Nucleus accumbens (tissue), 56 donors: ENCODE data around the gene AIF1.

Experiments
- DNase-seq, 56 donors: peaks; one replicate each; lab custom pipeline; 2025; lab: John Stamatoyannopoulos, UW

AIF1 gene

DNA sequence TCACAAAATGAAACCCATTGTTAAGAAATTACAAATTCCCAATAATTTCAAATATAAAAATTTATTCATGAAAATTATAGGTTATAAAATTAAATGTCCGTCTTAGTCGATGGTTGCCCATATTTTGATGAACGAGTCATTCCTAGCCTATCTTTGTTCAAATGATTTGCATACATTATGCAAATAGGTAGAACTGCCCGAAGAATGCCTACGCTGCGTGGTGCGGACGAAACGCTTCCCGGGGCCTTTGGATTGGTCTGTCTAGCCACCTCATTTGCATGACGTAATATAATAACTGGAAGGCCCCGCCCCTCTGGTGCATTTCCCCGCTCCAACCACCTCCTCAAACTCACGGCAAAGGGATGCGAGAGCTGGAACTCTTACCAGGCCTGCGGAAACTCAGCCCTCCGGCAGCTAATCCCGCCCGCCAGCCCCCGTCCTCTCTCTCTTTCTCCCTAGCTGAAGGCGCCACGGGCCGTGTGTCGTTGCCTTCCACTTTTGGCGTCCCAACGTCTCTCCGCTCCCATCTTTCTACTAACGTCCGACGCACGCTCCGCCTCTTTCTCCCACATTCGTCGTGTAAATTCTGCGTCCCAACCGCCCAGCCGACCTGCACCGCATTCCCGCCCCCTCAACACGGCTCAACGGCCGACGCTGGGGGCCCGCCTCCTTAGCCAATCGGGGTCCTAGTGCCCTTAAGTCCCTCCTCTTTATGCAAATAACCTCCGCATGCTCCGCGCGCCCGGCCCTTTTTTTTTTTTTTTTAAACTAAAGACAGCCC, 5.0 kb downstream of the AIF1 start:
- DNase-seq: peak; percentile 83 to 99 (median 97)

DNA sequence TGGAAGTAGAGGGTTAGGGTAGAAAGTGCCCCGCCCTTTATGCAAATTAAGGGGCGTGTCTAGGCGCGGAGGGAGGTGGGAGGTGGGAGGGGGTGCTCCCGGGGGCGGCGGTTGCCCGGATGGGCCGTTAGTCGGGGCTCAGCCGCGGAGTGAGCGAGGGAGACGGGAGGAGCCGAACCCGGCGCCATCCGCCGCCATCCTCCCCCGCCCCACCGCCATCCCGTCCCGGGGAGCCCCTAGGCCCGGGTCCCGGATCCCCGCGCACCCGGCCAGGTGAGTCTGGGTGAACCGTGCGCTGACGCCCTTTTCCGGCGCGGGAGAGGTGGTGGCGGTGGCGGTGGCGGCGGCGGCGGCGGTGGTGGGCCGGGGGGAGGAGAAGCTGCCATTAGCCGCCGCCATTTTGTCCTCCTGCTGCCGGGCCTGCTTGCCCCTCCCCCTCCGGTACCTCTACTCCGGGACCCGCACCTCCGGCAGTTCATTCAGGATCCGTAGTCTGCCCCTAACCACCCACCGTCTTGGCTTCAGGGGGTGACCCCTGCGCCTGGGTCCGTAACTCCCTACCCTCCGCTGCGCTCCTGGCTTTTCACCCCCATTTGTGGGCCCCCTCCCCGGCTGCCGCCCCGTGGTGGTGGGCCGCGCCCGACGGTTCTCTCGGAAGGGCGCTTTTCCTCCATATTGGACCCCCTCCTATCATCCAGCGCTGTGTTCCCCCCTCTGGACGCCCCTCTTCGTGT, 5.7 kb downstream of the AIF1 start, which contains the start of gene PRRC2A:
PRRC2A (plus strand) TSS at position 130 of the 734 bp plus-strand sequence. CDS start 2,075 bp downstream, outside the sequence.
- peak in 38 of 56 donors; percentile 44 to 99 (median 81) for DNase-seq

DNA sequence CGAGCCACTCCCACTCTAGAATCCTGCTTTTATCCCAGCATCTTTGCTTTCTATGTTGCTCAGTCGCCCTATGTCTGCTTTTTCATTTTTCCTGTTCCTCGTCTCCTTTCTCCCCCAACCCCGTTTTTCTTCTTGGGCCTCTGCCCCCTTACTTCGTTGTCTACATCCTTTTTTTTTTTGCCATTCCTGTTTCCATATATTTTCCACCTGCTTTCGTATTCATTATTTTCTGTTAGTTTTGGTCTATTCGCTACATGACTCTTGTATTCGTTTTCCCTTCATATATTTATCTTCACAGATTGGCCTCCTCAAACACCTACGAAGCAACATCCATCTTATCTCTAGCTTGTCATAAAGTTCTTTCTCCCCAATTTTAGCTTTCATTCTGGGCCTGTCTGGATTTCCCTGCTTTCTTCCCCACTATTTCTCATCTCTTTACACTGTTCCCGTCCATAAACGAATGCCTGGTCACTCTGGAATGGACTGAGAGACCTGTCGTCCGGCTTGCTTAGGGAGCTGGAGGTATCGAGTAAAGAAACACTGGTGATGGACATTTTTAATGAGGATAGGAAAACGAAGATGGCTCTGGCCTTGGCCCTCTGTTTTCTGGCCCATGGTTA, 6.4 kb downstream of the AIF1 start:
- no peak for DNase-seq

DNA sequence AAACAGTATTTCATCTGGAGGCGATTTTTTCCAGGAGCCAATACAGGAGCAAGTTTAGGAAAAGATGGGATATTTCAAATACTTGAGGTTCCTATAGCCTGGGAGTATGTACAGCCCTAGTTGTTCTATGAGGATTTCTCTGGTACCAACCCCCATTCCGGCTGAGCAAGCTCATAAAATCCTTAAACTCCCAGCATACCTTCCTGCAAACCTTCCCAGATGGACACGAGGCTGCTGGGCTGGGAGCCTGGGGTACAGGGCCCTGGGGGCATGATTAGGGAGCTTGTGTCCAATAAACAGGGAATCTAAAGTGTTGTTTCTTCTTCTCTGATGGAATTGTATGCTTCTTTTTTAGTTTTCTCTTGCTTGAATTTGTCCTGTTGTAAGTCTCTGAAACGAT, 7.0 kb downstream of the AIF1 start:
- DNase-seq: no peak

DNA sequence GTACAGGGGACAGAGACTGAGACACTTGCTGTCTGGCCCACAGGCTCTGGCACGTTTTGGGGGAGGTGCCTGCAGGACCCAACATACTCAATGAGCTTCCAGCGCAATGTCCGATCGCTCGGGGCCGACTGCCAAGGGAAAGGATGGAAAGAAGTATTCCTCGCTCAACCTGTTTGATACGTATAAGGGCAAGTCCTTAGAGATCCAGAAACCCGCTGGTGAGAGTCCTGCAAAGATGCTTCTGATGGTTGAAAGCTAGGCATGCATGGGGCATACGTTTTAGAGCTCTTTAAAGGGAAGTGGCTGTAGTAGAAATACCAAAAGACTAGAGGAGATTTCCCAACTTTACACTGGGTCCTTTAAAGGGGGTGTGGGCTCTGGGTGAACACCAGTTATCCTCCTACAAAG, 7.7 kb downstream of the AIF1 start:
- DNase-seq: no peak

DNA sequence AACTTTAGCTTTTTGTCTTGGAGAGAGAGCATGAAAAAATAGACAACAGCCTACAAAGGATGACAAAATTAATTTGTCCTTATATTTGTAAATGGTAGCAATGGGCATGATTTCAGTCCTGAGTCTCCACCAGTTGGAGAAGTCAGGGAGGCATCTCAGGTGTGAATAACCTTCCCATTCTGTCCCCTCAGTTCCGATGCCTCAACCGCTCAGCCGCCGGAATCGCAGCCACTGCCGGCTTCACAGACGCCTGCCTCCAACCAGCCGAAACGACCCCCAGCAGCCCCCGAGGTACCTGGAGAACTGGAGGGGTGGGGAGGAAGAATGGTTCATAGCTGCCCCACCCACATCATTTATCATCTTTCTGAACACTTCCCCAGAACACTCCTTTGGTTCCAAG, 9.0 kb downstream of the AIF1 start:
- DNase-seq: no peak

DNA sequence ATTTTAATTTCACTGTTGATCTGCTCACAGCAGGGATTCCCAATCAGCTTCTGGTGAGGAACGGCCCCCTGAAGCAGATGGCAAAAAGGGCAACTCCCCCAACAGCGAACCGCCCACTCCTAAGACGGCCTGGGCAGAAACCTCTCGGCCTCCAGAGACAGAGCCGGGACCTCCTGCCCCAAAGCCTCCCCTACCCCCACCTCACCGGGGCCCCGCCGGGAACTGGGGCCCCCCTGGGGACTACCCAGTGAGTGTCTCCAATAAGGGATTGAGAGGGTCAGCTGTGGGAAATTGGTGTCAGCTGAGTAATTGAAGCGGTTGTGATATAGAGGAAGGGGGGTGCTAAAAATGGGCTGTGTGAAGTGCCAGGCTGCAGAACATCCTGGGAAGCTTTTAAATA, 11.9 kb downstream of the AIF1 start:
- DNase-seq: no peak

DNA sequence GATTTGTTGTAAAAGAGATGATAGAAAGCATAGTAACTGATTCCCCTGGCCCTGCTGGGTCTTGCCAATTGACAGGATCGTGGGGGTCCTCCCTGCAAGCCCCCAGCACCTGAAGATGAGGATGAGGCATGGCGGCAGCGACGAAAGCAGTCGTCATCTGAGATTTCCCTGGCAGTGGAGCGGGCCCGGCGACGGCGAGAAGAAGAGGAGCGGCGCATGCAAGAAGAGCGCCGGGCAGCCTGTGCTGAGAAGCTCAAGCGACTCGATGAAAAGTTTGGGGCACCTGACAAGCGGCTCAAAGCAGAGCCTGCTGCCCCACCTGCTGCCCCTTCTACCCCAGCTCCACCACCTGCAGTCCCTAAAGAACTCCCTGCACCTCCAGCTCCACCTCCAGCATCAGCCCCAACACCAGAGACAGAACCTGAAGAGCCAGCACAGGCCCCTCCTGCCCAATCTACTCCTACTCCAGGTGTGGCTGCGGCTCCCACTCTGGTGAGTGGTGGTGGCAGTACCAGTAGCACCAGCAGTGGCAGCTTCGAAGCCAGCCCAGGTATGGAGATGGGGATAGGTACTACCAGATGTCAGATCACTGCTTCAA, 12.8 kb downstream of the AIF1 start:
- DNase-seq: no peak

DNA sequence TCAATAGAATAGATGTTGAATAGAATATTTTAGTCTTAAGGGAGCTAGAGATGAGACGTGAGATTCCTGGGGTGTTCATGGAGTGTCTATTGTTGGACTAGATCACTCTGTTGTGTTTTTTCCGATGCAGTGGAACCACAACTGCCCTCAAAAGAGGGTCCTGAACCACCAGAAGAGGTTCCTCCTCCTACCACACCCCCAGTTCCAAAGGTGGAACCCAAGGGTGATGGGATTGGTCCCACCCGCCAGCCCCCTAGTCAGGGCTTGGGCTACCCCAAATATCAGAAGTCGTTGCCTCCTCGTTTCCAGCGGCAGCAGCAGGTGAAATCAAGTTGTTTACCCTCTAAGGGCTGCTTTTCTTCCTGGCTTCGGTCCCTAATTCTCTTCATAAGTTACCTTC, 14.0 kb downstream of the AIF1 start:
- DNase-seq: no peak

DNA sequence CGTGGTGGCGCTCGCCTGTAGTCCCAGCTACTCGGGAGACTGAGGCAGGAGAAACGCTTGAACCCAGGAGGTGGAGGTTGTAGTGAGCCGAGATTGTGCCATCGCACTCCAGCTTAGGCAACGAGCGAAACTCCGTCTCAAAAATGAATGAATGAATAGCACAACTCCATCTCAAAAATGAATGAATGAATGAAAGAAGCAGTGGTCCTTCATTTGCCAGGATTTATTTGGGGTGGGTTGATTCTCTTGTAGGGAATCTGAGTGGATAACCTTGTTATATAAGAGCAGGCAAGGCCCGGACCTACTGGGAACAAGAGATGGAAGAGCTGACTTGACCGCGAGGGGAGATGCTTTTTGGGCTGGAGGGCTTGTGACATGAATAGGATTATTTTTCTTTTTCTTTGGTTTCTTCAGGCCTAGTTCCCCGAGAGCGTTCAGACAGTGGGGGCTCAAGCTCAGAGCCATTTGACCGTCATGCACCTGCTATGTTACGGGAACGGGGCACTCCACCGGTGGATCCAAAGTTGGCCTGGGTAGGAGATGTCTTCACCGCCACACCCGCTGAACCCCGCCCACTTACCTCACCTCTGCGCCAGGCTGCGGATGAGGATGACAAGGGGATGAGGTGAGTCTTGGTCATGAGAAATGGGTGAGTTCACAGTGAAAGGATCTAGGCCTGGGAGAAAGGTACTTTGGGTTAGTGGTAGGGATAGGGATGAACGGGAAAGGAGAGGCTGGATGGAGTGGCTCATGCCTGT, 15.3 kb downstream of the AIF1 start:
- DNase-seq: no peak

DNA sequence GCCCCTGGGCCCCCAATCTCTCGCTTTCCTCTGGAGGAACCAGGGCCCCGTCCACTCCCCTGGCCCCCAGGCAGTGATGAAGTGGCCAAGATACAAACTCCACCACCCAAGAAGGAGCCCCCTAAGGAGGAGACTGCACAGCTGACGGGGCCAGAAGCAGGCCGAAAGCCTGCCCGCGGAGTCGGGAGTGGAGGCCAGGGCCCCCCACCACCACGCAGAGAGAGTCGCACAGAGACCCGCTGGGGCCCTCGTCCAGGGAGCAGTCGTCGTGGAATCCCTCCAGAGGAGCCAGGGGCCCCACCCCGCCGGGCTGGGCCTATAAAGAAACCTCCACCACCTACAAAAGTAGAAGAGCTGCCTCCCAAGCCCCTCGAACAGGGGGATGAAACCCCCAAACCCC, 16.2 kb downstream of the AIF1 start:
- no peak for DNase-seq

DNA sequence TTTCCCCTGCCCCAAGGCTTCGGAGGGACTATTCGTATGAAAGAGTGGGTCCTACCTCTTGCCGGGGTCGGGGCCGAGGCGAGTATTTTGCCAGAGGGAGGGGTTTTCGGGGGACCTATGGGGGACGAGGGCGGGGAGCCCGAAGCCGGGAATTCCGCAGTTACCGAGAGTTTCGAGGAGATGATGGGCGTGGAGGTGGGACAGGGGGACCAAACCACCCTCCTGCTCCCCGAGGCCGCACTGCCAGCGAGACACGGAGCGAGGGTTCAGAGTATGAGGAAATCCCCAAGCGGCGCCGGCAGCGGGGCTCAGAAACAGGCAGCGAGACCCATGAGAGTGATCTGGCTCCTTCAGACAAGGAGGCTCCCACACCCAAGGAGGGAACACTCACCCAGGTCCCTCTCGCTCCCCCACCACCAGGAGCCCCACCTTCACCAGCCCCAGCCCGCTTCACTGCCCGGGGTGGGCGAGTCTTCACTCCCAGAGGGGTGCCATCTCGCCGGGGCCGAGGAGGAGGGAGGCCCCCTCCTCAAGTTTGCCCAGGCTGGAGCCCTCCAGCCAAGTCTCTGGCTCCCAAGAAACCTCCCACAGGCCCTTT, 16.7 kb downstream of the AIF1 start:
- no peak for DNase-seq

DNA sequence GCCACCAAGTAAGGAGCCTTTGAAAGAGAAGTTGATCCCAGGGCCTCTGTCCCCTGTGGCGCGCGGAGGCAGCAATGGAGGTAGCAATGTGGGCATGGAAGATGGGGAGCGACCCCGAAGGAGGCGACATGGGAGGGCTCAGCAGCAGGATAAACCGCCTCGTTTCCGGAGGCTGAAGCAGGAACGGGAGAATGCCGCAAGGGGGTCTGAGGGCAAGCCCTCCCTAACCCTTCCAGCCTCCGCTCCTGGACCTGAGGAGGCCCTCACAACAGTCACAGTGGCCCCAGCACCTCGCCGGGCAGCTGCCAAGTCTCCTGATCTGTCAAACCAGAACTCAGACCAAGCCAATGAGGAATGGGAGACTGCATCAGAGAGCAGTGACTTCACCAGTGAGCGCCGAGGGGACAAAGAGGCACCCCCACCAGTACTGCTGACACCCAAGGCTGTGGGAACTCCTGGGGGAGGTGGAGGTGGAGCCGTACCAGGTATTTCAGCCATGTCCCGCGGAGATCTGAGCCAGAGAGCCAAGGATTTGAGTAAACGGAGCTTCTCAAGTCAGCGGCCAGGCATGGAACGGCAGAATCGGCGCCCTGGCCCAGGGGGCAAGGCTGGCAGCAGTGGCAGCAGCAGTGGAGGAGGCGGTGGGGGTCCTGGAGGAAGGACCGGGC, 17.4 kb downstream of the AIF1 start:
- DNase-seq: no peak

DNA sequence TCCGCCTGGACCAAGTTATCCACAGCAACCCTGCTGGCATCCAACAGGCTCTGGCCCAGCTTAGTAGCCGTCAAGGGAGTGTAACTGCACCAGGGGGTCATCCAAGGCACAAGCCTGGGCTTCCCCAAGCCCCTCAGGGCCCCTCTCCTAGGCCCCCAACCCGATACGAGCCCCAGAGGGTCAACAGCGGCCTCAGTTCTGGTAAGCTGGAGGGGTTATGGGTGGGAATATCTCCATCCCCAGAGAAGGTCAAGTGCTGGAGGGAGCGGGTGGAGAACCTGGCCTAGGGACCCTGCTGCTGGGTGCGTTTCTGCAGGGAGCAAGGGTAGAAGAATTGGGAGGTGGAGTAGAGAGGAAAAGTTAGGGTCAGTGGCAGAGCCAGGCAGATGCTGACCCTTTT, 18.4 kb downstream of the AIF1 start:
- DNase-seq: no peak

DNA sequence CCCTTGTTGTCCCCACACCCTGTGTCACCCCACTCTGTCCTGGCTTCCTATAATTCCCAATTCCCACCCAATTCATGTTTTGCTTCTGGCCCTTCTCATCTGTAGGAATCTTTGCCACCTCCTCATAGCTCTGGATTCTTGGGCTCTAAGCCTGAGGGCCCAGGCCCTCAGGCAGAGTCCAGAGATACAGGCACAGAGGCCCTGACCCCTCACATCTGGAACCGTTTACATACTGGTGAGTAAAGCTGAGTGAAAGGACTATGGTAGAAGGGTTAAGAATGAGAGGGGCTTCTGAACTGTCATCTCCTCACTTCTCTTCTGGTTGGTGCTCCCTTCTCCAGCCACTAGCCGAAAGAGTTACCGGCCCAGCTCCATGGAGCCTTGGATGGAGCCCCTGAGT, 19.1 kb downstream of the AIF1 start:
- DNase-seq: no peak

DNA sequence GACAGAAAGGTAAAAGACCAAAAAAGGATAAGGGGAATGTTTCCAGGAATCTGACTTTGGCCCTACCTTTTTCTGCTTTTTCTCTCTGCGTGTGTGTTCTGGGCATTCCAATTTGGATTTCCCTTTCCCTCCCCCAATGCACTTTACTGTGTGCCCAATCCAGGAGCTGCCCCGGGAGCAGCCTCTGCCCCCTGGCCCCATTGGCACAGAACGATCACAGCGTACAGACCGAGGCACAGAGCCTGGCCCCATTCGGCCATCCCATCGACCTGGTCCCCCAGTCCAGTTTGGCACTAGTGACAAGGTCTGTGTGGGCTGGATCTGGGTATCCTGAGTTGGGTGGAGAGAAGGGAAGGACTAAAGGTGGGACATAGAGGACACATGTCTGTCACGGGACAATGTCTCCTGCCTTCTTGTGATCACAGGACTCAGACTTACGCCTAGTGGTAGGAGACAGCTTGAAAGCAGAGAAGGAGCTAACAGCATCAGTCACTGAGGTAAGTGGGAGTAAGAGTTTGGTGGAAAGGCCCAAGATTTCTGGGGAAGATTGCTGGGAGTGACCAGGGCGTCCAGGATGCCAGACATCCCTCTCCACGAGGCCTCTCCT, 20.0 kb downstream of the AIF1 start:
- no peak for DNase-seq

DNA sequence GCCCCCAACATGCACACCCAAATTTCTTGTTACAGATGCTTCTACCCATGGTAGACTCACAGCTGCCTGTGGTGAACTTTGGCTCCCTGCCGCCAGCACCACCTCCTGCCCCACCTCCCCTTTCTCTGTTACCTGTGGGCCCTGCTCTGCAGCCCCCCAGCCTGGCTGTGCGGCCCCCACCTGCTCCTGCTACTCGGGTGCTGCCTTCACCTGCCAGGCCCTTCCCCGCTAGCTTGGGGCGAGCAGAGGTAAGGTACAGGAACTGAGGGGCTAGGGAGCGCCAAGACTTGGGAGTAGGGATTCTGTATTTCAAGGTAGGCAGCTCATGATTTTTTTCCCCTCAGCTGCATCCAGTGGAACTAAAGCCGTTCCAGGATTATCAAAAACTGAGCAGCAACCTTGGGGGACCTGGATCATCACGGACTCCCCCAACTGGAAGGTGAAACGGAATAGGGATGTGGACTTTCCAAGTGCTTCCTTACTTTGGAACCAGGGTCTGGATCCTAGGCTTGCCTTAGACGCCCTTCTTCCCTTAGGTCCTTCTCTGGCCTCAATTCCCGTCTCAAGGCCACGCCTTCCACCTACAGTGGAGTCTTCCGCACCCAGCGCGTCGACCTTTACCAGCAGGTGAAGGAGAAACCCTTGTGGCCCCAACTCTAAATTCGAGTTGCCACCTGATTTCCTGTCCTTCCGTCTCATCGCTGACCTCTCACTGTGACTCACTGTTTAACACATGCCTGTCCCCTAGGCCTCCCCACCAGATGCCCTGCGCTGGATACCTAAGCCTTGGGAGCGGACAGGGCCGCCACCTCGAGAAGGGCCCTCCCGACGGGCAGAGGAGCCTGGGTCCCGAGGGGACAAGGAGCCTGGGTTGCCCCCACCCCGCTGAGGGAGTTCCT, 21.9 kb downstream of the AIF1 start:
- no peak for DNase-seq

DNA sequence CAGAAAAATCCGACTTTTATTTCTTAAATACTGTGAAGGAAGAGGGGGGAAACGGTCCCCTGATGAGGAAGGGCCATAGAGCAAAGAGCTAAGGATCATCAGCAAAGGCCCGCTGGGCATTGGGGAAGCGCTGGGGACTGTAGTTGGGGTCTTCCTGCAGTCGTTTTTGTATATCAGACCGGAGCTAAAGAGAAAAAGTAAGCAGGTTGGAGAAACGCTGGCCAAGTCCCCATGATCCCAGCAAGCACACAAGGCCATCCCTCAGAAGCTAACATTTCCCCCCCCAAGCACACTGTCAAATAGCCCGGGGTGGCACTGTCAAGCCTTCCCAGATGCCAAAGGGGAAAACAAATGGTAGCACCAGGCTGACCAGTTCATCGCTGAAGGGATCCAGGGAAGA, 24.0 kb downstream of the AIF1 start:
- DNase-seq: no peak
